ENCODE data around the gene HS6ST3.

DNA sequence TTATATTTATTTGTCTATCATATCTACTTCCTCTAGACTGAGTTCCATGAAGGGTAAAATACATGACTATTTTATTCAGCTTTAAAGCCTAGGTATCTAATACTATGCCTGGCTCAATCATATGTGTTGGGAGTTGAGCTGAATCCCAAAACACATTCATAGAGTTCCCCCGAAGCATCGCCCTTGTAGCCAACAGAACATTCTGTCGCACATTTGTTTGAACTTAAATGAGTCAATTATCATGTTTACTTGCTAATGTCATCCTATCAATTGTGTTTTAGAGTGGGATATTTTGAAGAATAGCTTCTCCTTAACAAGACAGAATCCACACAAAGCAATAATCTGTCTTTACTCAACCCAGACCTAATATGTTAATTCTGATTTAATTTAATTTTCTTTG, 252.4 kb downstream of the HS6ST3 start:
- TF ChIP-seq, protein P1, sequence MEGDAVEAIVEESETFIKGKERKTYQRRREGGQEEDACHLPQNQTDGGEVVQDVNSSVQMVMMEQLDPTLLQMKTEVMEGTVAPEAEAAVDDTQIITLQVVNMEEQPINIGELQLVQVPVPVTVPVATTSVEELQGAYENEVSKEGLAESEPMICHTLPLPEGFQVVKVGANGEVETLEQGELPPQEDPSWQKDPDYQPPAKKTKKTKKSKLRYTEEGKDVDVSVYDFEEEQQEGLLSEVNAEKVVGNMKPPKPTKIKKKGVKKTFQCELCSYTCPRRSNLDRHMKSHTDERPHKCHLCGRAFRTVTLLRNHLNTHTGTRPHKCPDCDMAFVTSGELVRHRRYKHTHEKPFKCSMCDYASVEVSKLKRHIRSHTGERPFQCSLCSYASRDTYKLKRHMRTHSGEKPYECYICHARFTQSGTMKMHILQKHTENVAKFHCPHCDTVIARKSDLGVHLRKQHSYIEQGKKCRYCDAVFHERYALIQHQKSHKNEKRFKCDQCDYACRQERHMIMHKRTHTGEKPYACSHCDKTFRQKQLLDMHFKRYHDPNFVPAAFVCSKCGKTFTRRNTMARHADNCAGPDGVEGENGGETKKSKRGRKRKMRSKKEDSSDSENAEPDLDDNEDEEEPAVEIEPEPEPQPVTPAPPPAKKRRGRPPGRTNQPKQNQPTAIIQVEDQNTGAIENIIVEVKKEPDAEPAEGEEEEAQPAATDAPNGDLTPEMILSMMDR (IDR thresholded peaks at IDR 0.05) = no peak
- no peak for TF ChIP-seq POLR2AphosphoS5 (IDR thresholded peaks at IDR 0.05)

All from sigmoid colon (tissue), 4 donors.